HepG2 (cell line): Measurements from ENCODE around the gene RPLP1. TPM values are rescaled to one million over a fixed set of nuclear protein-coding genes. Genes with fewer than 3 reads are reported as not detected.

ENCODE experiments used
- CENPT ChIP-seq: sonication (generic); formaldehyde crosslinking; IDR thresholded peaks from 2 replicates; pipeline ENCODE4 v1.8.0; 2022; ENCODE audit warnings: low read depth, mild to moderate bottlenecking, moderate library complexity, missing genetic modification reagents
- FOXA1 ChIP-seq, 2 experiments: fragments of 450-650 bp in 1 of 2; sonication (generic) in 1 of 2; formaldehyde crosslinking in 1 of 2; IDR thresholded peaks; 2 replicates each; pipeline versions ENCODE4 v1.4.0 to v1.6.1; 2016 to 2020; ENCODE audit warnings: missing genetic modification reagents in 1 of 2
- JUNB ChIP-seq: sonication (generic); formaldehyde crosslinking; IDR thresholded peaks from 2 replicates; pipeline ENCODE4 v1.8.0; 2022; ENCODE audit warnings: missing genetic modification reagents, mild to moderate bottlenecking, borderline replicate concordance
- ONECUT2 ChIP-seq: sonication (generic); formaldehyde crosslinking; IDR thresholded peaks from 2 replicates; pipeline ENCODE4 v1.4.0; 2020; ENCODE audit warnings: missing genetic modification reagents
- RFXAP ChIP-seq: sonication (generic); formaldehyde crosslinking; IDR thresholded peaks from 2 replicates; pipeline ENCODE4 v1.4.0; 2020; ENCODE audit warnings: missing genetic modification reagents, borderline replicate concordance
- SNAPC4 ChIP-seq: sonication (generic); formaldehyde crosslinking; IDR thresholded peaks from 2 replicates; pipeline ENCODE4 v1.4.0; 2020; ENCODE audit warnings: mild to moderate bottlenecking, missing genetic modification reagents
- TGIF2 ChIP-seq: IDR thresholded peaks from 2 replicates; pipeline ENCODE4 v1.6.1; 2016; ENCODE audit warnings: control low read depth, missing compliant biosample characterization
- ZNF24 ChIP-seq: fragments of 450-650 bp; IDR thresholded peaks from 2 replicates; pipeline ENCODE4 v1.6.1; 2017; ENCODE audit warnings: antibody characterized with exemption, mild to moderate bottlenecking
- ZNF451 ChIP-seq: sonication (generic); formaldehyde crosslinking; IDR thresholded peaks from 2 replicates; pipeline ENCODE4 v1.5.0; 2020; ENCODE audit warnings: mild to moderate bottlenecking, missing genetic modification reagents
- ZNF484 ChIP-seq: sonication (generic); formaldehyde crosslinking; IDR thresholded peaks from 2 replicates; pipeline ENCODE4 v1.5.1; 2020; ENCODE audit warnings: mild to moderate bottlenecking, low read depth, missing genetic modification reagents, borderline replicate concordance
- ZNF563 ChIP-seq: sonication (generic); formaldehyde crosslinking; IDR thresholded peaks from 2 replicates; pipeline ENCODE4 v1.8.0; 2022; ENCODE audit warnings: mild to moderate bottlenecking, moderate library complexity, missing genetic modification reagents
- ZNF720 ChIP-seq: sonication (generic); formaldehyde crosslinking; IDR thresholded peaks from 2 replicates; pipeline ENCODE4 v1.4.0; 2020; ENCODE audit warnings: missing genetic modification reagents
- ZSCAN20 ChIP-seq: sonication (generic); formaldehyde crosslinking; IDR thresholded peaks from 2 replicates; pipeline ENCODE4 v1.4.0; 2020; ENCODE audit warnings: missing genetic modification reagents, mild to moderate bottlenecking, borderline replicate concordance
- ZSCAN31 ChIP-seq: sonication (generic); formaldehyde crosslinking; IDR thresholded peaks from 2 replicates; pipeline ENCODE4 v1.5.0; 2020; ENCODE audit warnings: low read depth, mild to moderate bottlenecking, missing genetic modification reagents
- polyA plus RNA-seq, 8 experiments: library from polyadenylated mRNA; depleted of rRNA in 3 of 8; stranded (reverse) in 7 of 8; unstranded in 1 of 8; fragments of >200 nt; fragmentation: Illumina TruSeq in 4 of 8; extraction: Trizol in 4 of 8; gene quantifications; 2 replicates each; pipeline versions ENCODE4 v1.2.1 to v1.2.3, GENCODE V29; 2011 to 2016; ENCODE audit warnings: low read depth in 4 of 8, missing spikeins in 1 of 8, mixed read lengths in 1 of 8; ENCODE audit not compliant: insufficient read depth in 1 of 8
- total RNA-seq, 5 experiments: library from RNA; depleted of rRNA; stranded (reverse); fragments of >200 nt; fragmentation: Illumina TruSeq; extraction: Trizol; gene quantifications; 2 replicates each; pipeline ENCODE4 v1.2.3, GENCODE V29; 2016; ENCODE audit warnings: low read depth in 1 of 5
- TF ChIP-seq, protein P1 (sequence below): sonication (generic); formaldehyde crosslinking; IDR thresholded peaks from 2 replicates; pipeline ENCODE4 v1.8.1; 2023; ENCODE audit warnings: missing genetic modification reagents, inconsistent platforms, borderline replicate concordance
- TF ChIP-seq, protein P2 (sequence below): IDR thresholded peaks from 2 replicates; pipeline ENCODE4 v1.6.1; 2016; ENCODE audit warnings: missing compliant biosample characterization, missing genetic modification reagents, borderline replicate concordance
- TF ChIP-seq, protein P3 (sequence below): IDR thresholded peaks from 2 replicates; pipeline ENCODE4 v1.4.0; 2020; ENCODE audit warnings: mild to moderate bottlenecking, missing genetic modification reagents

The RPLP1 gene
- total and polyA plus RNA-seq, 2 of the 13 experiments (the other 11 are each of a cell fraction or from before 2014, with no cell fraction given), result 817 to 929 TPM

DNA sequence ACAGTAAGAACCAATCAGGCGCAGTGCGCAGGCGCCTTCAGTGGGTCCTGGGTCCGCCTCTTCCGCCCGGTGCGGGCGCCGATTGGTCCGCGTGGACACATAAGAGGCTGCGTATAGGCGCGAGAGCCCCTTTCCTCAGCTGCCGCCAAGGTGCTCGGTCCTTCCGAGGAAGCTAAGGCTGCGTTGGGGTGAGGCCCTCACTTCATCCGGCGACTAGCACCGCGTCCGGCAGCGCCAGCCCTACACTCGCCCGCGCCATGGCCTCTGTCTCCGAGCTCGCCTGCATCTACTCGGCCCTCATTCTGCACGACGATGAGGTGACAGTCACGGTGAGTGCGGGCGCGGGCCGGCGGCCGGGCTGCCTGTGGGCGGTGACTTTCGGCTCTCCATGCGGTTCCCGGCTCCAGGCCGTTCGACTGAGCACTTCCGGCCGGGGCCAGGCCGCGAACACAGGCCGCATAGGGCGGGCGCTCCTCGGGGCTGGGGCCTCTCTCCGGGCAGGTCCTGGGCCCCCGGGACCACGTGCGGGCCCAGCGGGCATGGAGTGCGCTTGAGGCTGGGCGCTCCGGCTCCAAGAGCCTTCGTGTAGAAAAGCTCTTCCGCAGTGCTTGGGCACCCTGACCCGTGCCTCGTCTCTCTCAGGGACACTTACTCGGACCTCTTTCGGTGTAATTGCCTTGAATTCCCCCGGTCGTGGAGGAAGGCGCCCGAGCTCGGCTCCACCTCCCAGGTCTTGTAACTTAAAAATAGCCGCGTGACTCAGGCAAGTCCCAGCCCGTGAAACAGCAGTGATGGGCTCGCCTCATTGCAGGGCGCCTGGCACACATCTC is at the start of gene RPLP1 (continued):
- TF ChIP-seq, protein P1, sequence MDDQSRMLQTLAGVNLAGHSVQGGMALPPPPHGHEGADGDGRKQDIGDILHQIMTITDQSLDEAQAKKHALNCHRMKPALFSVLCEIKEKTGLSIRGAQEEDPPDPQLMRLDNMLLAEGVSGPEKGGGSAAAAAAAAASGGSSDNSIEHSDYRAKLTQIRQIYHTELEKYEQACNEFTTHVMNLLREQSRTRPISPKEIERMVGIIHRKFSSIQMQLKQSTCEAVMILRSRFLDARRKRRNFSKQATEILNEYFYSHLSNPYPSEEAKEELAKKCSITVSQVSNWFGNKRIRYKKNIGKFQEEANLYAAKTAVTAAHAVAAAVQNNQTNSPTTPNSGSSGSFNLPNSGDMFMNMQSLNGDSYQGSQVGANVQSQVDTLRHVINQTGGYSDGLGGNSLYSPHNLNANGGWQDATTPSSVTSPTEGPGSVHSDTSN (CRISPR knock-in tag), result no peak; the same call in 1 of the 2 replicates
- TF ChIP-seq, protein P2, sequence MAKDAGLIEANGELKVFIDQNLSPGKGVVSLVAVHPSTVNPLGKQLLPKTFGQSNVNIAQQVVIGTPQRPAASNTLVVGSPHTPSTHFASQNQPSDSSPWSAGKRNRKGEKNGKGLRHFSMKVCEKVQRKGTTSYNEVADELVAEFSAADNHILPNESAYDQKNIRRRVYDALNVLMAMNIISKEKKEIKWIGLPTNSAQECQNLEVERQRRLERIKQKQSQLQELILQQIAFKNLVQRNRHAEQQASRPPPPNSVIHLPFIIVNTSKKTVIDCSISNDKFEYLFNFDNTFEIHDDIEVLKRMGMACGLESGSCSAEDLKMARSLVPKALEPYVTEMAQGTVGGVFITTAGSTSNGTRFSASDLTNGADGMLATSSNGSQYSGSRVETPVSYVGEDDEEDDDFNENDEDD (CRISPR knock-in tag), result peak; percentile 46; the same call in 1 of the 2 replicates
- TF ChIP-seq ZSCAN20 (CRISPR knock-in tag) (0 out of 2 replicates have a peak, but pooled peaks have one; percentile 46), ONECUT2 (CRISPR knock-in tag) (0 out of 2 replicates have a peak, but pooled peaks have one; percentile 18), SNAPC4 (CRISPR knock-in tag) (0 out of 2 replicates have a peak, but pooled peaks have one; percentile 37), ZNF24 (0 out of 2 replicates have a peak, but pooled peaks have one; percentile 30), ZSCAN31 (peak; percentile 94), FOXA1 (IDR thresholded peaks at IDR 0.05) (no peak), FOXA1 (CRISPR knock-in tag; IDR thresholded peaks at IDR 0.05) (no peak), ZNF720 (CRISPR knock-in tag) (no peak), TGIF2 (no peak), RFXAP (CRISPR knock-in tag) (peak; percentile 76), ZNF563 (peak; percentile 60), ZNF484 (no peak), CENPT (CRISPR knock-in tag) (no peak), ZNF451 (CRISPR knock-in tag) (peak; percentile 82; the same call in 1 of the 2 replicates), JUNB (CRISPR knock-in tag) (no peak)
- TF ChIP-seq, protein P3, sequence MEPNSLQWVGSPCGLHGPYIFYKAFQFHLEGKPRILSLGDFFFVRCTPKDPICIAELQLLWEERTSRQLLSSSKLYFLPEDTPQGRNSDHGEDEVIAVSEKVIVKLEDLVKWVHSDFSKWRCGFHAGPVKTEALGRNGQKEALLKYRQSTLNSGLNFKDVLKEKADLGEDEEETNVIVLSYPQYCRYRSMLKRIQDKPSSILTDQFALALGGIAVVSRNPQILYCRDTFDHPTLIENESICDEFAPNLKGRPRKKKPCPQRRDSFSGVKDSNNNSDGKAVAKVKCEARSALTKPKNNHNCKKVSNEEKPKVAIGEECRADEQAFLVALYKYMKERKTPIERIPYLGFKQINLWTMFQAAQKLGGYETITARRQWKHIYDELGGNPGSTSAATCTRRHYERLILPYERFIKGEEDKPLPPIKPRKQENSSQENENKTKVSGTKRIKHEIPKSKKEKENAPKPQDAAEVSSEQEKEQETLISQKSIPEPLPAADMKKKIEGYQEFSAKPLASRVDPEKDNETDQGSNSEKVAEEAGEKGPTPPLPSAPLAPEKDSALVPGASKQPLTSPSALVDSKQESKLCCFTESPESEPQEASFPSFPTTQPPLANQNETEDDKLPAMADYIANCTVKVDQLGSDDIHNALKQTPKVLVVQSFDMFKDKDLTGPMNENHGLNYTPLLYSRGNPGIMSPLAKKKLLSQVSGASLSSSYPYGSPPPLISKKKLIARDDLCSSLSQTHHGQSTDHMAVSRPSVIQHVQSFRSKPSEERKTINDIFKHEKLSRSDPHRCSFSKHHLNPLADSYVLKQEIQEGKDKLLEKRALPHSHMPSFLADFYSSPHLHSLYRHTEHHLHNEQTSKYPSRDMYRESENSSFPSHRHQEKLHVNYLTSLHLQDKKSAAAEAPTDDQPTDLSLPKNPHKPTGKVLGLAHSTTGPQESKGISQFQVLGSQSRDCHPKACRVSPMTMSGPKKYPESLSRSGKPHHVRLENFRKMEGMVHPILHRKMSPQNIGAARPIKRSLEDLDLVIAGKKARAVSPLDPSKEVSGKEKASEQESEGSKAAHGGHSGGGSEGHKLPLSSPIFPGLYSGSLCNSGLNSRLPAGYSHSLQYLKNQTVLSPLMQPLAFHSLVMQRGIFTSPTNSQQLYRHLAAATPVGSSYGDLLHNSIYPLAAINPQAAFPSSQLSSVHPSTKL, result peak; percentile 47; the same call in 1 of the 2 replicates
